ENCODE measurements around the gene GTPBP2.
"Not testable (repeated sequence)": the region's sequence is repeated elsewhere in the genome, so short reads cannot be mapped to it uniquely, and the experiment has no call there.

The GTPBP2 gene

DNA sequence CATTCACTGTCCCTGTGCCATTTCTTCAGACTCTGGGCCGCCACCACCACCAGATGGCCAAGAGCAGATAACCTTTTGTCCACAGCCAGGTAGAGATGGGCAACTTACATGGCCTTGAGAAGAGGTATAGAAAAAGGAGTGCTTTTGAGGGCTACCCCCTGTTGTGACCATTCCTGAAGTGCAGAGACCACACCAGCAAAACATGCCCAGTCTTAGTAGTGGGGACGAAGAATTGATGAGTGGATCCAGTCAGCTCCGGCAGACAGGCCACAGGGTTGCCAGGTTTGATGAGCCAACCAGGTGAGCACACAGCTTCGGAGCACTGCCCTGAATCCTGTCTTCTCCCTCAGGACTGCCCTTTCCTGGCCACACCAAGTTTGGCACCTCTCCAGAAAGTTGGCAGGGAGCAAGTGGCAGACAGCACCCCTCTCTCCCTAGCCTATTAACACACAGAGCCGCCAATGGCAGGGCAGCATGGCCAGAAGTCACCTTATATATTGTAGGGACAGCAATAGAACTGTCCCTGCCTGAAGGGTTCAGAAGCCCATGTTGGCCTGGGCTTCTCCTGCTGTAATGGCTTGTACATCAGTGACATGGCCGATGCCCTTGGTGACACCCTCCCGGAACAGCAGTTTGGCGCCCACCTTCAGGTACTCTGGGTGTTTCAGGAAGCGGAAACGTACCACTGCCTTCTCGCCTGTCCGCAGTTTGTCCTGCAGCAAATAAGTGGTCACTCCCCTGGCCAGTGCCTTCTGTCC lies 7.8 kb downstream of the GTPBP2 start:
- Mint-ChIP-seq H3K27me3 (no peaks in the 10 kb centered on the region), H3K36me3 (peaks cover 52% of the 10 kb centered on the region), H3K9me3 (no peaks in the 10 kb centered on the region), H3K4me1 (peaks cover 10% of the 10 kb centered on the region), H3K27ac (no peak overlapping the region), H3K4me3 (no peak overlapping the region)
- ATAC-seq = no peak

GRCh38 chr6:43616725-43617472 lies 12.2 kb downstream of the GTPBP2 start:
- Mint-ChIP-seq H3K4me1 (peaks cover 6% of the 10 kb centered on the region), H3K27me3 (no peaks in the 10 kb centered on the region), H3K9me3 (no peaks in the 10 kb centered on the region), H3K4me3 (no peak overlapping the region), H3K36me3 (peaks cover 22% of the 10 kb centered on the region), H3K27ac (no peak overlapping the region)
- no peak for ATAC-seq

GRCh38 chr6:43614396-43614730 lies 14.7 kb downstream of the GTPBP2 start:
- Mint-ChIP-seq H3K27me3 (no peaks in the 10 kb centered on the region), H3K9me3 (no peaks in the 10 kb centered on the region), H3K4me1 (no peaks in the 10 kb centered on the region), H3K36me3 (peaks cover 16% of the 10 kb centered on the region), H3K4me3 (no peak overlapping the region), H3K27ac (no peak overlapping the region)
- ATAC-seq = no peak

DNA sequence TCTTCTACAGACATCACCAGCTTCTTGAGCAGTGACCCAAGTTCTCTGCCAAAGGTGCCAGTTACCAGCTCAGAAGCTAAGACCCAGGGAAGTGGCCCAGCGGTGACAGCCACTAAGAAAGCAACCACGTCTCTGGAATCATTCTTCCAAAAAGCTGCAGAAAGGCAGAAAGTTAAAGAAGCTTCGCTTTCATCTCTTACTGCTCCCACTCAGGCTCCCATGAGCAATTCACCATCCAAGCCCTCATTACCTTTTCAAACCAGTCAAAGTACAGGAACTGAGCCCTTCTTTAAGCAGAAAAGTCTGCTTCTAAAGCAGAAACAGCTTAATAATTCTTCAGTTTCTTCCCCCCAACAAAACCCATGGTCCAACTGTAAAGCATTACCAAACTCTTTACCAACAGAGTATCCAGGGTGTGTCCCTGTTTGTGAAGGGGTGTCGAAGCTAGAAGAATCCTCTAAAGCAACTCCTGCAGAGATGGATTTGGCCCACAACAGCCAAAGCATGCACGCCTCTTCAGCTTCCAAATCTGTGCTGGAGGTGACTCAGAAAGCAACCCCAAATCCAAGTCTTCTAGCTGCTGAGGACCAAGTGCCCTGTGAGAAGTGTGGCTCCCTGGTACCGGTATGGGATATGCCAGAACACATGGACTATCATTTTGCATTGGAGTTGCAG lies 15.2 kb downstream of the GTPBP2 start:
- no peaks in the 10 kb centered on the region for H3K9me3 Mint-ChIP-seq
- ATAC-seq = no peak
- peaks cover 19% of the 10 kb centered on the region for H3K36me3 Mint-ChIP-seq
- no peaks in the 10 kb centered on the region for H3K27me3 Mint-ChIP-seq
- no peak overlapping the region for H3K4me3 Mint-ChIP-seq
- no peak overlapping the region for H3K27ac Mint-ChIP-seq
- H3K4me1 Mint-ChIP-seq = peaks cover 4% of the 10 kb centered on the region

- Mint-ChIP-seq H3K4me1 (peaks cover 15% of the 10 kb centered on the region), H3K27me3 (no peaks in the 10 kb centered on the region), H3K36me3 (peaks cover 35% of the 10 kb centered on the region), H3K27ac (no peak overlapping the region), H3K9me3 (no peaks in the 10 kb centered on the region), H3K4me3 (no peak overlapping the region)
- no peak for ATAC-seq
Observed at GRCh38 chr6:43610431-43610830, 18.6 kb downstream of the GTPBP2 start.

DNA sequence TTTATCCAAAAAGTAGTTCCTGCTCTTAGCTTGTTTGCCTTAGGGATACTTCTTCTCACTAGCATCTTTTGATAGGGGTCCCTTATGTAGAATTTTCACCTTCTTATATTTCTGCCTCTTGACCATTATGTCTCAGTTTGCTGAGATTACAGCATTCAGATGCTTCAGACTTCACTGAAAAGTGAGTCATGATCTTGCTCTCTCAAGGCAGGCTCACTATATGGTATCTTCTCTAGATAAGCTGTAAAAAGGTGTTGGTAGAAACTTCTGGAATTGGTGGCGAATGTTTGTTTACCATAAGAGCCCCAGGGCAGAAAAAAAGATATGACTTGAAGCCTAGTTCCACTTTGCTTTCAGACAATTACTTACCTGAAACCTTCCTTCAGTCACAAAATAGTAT lies 19.7 kb downstream of the GTPBP2 start:
- Mint-ChIP-seq H3K36me3 (peaks cover 41% of the 10 kb centered on the region), H3K27ac (peak overlapping the region; percentile 9), H3K4me1 (peaks cover 15% of the 10 kb centered on the region), H3K4me3 (no peak overlapping the region), H3K27me3 (no peaks in the 10 kb centered on the region), H3K9me3 (no peaks in the 10 kb centered on the region)
- no peak for ATAC-seq

- Mint-ChIP-seq H3K36me3 (peaks cover 42% of the 10 kb centered on the region), H3K4me1 (peaks cover 15% of the 10 kb centered on the region), H3K27ac (peak overlapping the region; percentile 9), H3K4me3 (no peak overlapping the region), H3K9me3 (no peaks in the 10 kb centered on the region), H3K27me3 (no peaks in the 10 kb centered on the region)
- ATAC-seq = no peak
Observed at GRCh38 chr6:43608807-43609206, 20.3 kb downstream of the GTPBP2 start.

DNA sequence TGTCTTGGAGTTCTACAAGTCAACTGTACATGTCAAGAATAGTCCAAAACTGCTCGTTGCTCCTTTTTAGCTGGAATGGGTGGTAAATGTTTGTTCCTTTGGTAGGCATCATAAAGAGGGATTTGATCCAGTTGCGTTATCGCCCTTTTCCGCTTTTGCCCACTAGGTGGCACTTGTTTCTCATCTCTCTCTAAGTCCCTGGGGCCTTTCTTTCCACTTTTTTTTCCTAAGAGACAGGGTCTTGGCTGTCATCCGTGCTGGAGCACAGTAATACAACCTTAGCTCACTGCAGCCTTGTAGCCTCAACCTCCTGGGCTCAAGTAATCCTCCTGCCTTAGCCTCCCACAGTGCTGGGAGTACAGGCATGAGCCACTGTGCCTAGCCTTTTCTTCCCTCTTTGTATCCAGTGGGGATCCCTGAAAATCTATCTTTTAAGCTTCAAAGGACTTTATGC lies 20.7 kb downstream of the GTPBP2 start:
- Mint-ChIP-seq H3K4me3 (no peak overlapping the region), H3K36me3 (peaks cover 40% of the 10 kb centered on the region), H3K27ac (peak overlapping the region; percentile 9), H3K9me3 (no peaks in the 10 kb centered on the region), H3K4me1 (peaks cover 15% of the 10 kb centered on the region), H3K27me3 (no peaks in the 10 kb centered on the region)
- no peak for ATAC-seq

DNA sequence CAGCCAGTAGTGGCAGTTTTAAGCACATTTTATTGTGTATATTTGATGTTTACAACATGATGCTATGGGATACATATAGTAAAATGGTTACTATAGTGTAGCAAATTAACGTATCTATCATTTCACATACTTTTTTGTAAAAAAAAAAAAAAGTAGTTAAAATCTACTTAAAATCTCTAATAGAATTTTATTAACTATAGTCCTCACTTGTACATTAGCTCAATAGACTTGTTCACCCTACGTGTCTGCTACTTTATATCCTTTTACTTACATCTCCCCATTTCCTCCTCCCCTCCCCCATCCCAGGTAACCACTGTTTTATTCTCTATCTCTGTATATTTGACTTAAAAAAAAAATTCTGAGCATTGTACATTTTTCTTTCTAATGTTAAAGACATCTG lies 23.0 kb downstream of the GTPBP2 start:
- Mint-ChIP-seq H3K27ac (no peak overlapping the region), H3K4me1 (peaks cover 15% of the 10 kb centered on the region), H3K9me3 (no peaks in the 10 kb centered on the region), H3K4me3 (no peak overlapping the region), H3K27me3 (no peaks in the 10 kb centered on the region), H3K36me3 (peaks cover 46% of the 10 kb centered on the region)
- ATAC-seq = no peak

DNA sequence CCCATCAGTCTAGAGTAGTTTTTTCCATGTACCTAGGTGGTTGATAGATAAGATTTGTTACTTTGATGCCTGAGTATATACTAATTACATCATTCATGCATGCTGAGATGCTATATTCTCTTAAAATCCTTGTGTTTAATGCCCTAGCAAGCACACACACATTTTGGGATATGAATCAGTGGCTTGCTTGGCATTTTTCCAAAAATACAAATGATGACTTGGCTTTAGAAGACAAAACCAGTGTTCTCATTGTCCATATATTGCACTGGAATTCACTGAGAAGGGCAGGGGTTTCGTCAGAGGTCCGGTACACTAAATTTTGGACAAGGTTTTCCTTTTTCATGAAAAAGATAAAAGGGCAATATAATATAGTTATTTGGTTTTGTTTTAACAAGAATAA lies 24.9 kb downstream of the GTPBP2 start:
- H3K27ac Mint-ChIP-seq = no peak overlapping the region
- H3K9me3 Mint-ChIP-seq = no peaks in the 10 kb centered on the region
- no peak overlapping the region for H3K4me3 Mint-ChIP-seq
- peaks cover 53% of the 10 kb centered on the region for H3K36me3 Mint-ChIP-seq
- ATAC-seq = no peak
- peaks cover 13% of the 10 kb centered on the region for H3K4me1 Mint-ChIP-seq
- H3K27me3 Mint-ChIP-seq = no peaks in the 10 kb centered on the region

DNA sequence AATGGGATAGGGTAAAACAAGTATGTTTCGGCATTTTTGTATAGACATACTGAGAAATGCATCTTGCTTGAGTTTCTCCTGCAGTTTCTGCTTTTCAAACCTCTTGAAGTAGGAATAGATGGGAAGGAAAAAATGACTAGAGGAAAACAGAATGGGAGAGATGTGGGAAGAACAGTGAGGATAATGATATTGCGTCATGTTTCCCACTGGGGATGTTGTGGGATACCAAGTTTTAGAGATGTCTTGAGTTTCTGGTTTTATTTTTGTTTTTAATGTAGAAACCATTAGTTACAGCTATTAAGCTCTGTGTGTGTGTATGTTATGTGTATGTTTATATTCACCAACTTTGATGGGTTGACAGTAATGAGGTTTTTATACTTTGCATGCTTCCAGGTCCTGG lies 28.5 kb downstream of the GTPBP2 start:
- ATAC-seq = no peak
- no peaks in the 10 kb centered on the region for H3K9me3 Mint-ChIP-seq
- H3K27me3 Mint-ChIP-seq = no peaks in the 10 kb centered on the region
- no peak overlapping the region for H3K27ac Mint-ChIP-seq
- H3K4me3 Mint-ChIP-seq = no peak overlapping the region
- H3K36me3 Mint-ChIP-seq = peaks cover 53% of the 10 kb centered on the region
- H3K4me1 Mint-ChIP-seq = no peaks in the 10 kb centered on the region

GRCh38 chr6:43593938-43594337 lies 35.1 kb downstream of the GTPBP2 start:
- Mint-ChIP-seq H3K9me3 (no peaks in the 10 kb centered on the region), H3K27me3 (no peaks in the 10 kb centered on the region), H3K36me3 (peaks cover 30% of the 10 kb centered on the region), H3K27ac (no peak overlapping the region), H3K4me1 (no peaks in the 10 kb centered on the region), H3K4me3 (no peak overlapping the region)
- ATAC-seq = no peak

DNA sequence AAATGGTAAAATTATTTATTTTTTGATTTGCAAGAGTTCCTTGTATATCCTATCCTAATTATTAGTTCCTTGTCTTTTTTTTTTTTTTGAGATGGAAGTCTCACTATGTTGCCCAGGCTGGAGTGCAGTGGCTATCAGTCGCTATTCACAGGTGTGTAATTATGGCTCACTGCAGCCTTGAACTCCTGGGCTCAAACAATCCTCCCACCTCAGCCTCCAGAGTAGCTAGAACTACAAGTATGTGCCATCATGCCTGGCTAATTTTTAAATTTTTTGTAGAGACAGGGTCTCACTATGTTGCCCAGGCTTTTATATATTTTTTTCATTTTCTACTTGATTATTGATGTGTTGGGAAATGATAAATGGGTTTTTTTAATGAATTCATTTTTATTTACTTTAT lies 39.5 kb downstream of the GTPBP2 start:
- H3K27ac Mint-ChIP-seq, ATAC-seq, H3K27me3 Mint-ChIP-seq, H3K9me3 Mint-ChIP-seq, H3K4me1 Mint-ChIP-seq, H3K4me3 Mint-ChIP-seq: not testable (repeated sequence)
- H3K36me3 Mint-ChIP-seq = peaks cover 39% of the 10 kb centered on the region

DNA sequence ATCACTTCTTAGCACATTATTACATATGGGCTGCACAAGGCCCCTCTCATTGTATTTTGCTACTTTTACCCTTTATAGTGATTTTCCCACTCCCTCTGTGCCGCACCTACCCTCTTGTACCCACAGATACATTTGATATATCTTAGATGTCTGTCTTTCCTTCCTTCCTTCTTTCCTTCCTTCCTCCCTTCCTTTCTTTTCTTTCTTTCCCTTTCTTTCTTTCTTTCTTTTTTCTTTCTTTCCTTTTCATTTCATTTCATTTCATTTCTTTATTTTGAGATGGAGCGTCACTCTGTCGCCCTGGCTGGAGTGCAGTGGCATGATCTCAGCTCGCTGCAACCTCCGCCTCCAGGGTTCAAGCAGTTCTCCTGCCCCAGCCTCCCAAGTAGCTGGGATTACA lies 40.9 kb downstream of the GTPBP2 start:
- Mint-ChIP-seq H3K27ac (no peak overlapping the region), H3K27me3 (no peaks in the 10 kb centered on the region), H3K9me3 (no peaks in the 10 kb centered on the region), H3K4me3 (no peak overlapping the region), H3K36me3 (peaks cover 48% of the 10 kb centered on the region), H3K4me1 (peaks cover 6% of the 10 kb centered on the region)
- no peak for ATAC-seq

GRCh38 chr6:43584892-43585570 lies 44.0 kb downstream of the GTPBP2 start:
- no peak for ATAC-seq
- Mint-ChIP-seq H3K27me3 (no peaks in the 10 kb centered on the region), H3K36me3 (peaks cover 47% of the 10 kb centered on the region), H3K9me3 (no peaks in the 10 kb centered on the region), H3K4me1 (peaks cover 6% of the 10 kb centered on the region), H3K4me3 (no peak overlapping the region), H3K27ac (no peak overlapping the region)

Measured in stimulated activated memory B cell treated with anti-CD40 and anti-IgM and Interleukin-4, amounts not matched to agents 10 μg/mL and 1 μg/mL and 100 μg/mL, for 72 hours (primary cell).